Kidney epithelial cell (primary cell): ENCODE data around the gene TEX38. TPM values are rescaled to one million over a fixed set of nuclear protein-coding genes. Genes with fewer than 3 reads are reported as not detected.
"Not testable (repeated sequence)": the region's sequence is repeated elsewhere in the genome, so short reads cannot be mapped to it uniquely, and the experiment has no call there.

Source experiments
- DNase-seq: peaks from one replicate; pipeline ENCODE4 v3.0.0-alpha.2; 2010; ENCODE audit warnings: low read depth
- H3K27me3 ChIP-seq: 2 replicates; pipeline ENCODE4 v1.6.0; 2011; ENCODE audit warnings: low read length; ENCODE audit not compliant: control insufficient read depth, insufficient read depth
- H3K36me3 ChIP-seq: 2 replicates; pipeline ENCODE4 v1.5.1; 2011; ENCODE audit warnings: low read length; ENCODE audit not compliant: control insufficient read depth, insufficient read depth
- H3K4me3 ChIP-seq: 2 replicates; pipeline ENCODE4 v1.5.1; 2011; ENCODE audit warnings: low read depth, mild to moderate bottlenecking, control low read depth, low read length
- CTCF ChIP-seq: IDR thresholded peaks from 2 replicates; pipeline ENCODE4 v1.5.1; 2011; ENCODE audit warnings: mild to moderate bottlenecking, moderate library complexity, low read length, control low read depth, inconsistent platforms; ENCODE audit not compliant: insufficient read depth, poor library complexity, severe bottlenecking
- total RNA-seq: library from RNA; depleted of rRNA; stranded (reverse); fragments of >200 nt; gene quantifications from 2 replicates; pipeline ENCODE4 v1.2.3, GENCODE V29; 2015

TEX38 gene
- total RNA-seq, 1 donor from 2014 or later: not detected

- no peaks in the 10 kb centered on the region for H3K27me3 ChIP-seq
- no peak for DNase-seq
- H3K4me3 ChIP-seq: no peak overlapping the region
- no peak for TF ChIP-seq CTCF
- no peaks in the 10 kb centered on the region for H3K36me3 ChIP-seq
These were observed 13.9 kb upstream of the TEX38 start for GRCh38 chr1:46657775-46658174.

DNA sequence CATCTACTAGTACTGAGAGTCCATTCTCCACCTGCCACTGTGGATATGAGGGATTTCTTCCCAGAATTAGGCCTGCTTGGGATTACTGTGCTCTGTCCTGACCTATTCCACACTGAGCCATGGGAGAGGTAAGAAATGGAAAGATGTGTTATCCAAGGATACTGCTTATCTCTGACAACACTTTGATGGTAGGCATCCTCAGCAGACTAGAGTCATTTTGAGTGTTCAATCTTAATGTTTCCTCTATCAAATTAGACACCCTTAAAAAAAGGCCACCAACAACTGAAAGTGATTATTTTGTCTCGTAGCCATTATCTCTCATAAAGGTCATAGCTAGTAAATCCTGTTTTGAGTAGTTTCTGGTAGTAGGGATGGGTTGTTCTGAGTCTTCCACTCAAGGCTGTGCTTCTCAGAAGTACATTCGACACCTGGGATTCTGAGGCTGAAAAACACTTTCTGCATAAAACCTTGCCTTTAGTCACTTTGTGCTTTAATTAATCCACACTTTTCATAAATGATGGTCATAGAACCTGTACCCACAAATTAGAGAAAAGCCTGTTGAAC, 12.3 kb upstream of the TEX38 start:
- H3K27me3 ChIP-seq: no peaks in the 10 kb centered on the region
- no peaks in the 10 kb centered on the region for H3K36me3 ChIP-seq
- DNase-seq: no peak
- no peak for TF ChIP-seq CTCF
- no peak overlapping the region for H3K4me3 ChIP-seq

DNA sequence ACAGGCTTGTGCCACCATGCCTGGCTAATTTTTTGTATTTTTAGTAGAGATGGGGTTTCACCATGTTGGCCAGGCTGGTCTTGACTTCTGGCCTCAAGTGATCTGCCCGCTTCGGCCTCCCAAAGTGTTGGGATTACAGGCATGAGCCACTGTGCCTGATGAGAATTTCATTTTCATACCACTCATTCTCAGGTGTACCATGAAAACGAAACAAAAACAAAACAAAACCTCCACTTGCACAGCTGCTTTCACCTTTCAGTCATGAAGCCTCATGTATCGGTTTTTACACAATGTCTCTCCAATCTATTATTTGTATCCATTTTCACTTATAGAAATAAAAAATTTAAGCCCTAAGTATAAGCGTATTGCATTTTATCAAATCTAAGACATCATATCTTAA, 11.5 kb upstream of the TEX38 start:
- not testable (repeated sequence) for DNase-seq

GRCh38 chr1:46662919-46663318, 8.7 kb upstream of the TEX38 start:
- H3K36me3 ChIP-seq, H3K4me3 ChIP-seq, DNase-seq, H3K27me3 ChIP-seq: not testable (repeated sequence)

More for the DNA sequence above, 11.5 kb upstream of the TEX38 start:
- not testable (repeated sequence) for H3K36me3 ChIP-seq, H3K27me3 ChIP-seq, H3K4me3 ChIP-seq

GRCh38 chr1:46665983-46666382, 5.7 kb upstream of the TEX38 start:
- TF ChIP-seq CTCF: no peak
- no peak overlapping the region for H3K4me3 ChIP-seq
- DNase-seq: no peak
- no peaks in the 10 kb centered on the region for H3K27me3 ChIP-seq
- no peaks in the 10 kb centered on the region for H3K36me3 ChIP-seq

GRCh38 chr1:46667782-46668760, 3.6 kb upstream of the TEX38 start, which contains the start of gene ATPAF1:
ATPAF1 (minus strand) TSS chr1:46668364; CDS start chr1:46668322, 42 bp downstream.
- Histone ChIP-seq H3K36me3 (no peaks in the 10 kb centered on the region), H3K4me3 (peak within 1 kb of the TSS; percentile 76), H3K27me3 (no peaks in the 10 kb centered on the region)
- TF ChIP-seq CTCF: no peak
- DNase-seq: peak; percentile 14
